Effector memory CD4-positive, alpha-beta T cell (primary cell): Measurements from ENCODE around the gene HOXD10.

Experiments used
- DNase-seq, 3 donors: peaks; one replicate each; pipeline ENCODE4 v3.0.0-alpha.2; 2020
- H3K27ac ChIP-seq: 2 replicates; pipeline ENCODE4 v1.7.0; 2013; ENCODE audit warnings: mild to moderate bottlenecking, low read length, moderate library complexity; ENCODE audit not compliant: insufficient read depth, poor library complexity, severe bottlenecking
- H3K27me3 ChIP-seq: replicated peaks from 2 replicates; pipeline ENCODE4 v1.7.0; 2013; ENCODE audit warnings: mild to moderate bottlenecking, low read length; ENCODE audit not compliant: insufficient read depth, control insufficient read depth, poor library complexity, severe bottlenecking
- H3K36me3 ChIP-seq: 2 replicates; pipeline ENCODE4 v1.7.0; 2013; ENCODE audit warnings: mild to moderate bottlenecking, low read length, moderate library complexity; ENCODE audit not compliant: control insufficient read depth, insufficient read depth
- H3K4me1 ChIP-seq: 2 replicates; pipeline ENCODE4 v1.7.0; 2013; ENCODE audit warnings: low read length, mild to moderate bottlenecking; ENCODE audit not compliant: control insufficient read depth, insufficient read depth, poor library complexity, severe bottlenecking
- H3K4me3 ChIP-seq: 2 replicates; pipeline ENCODE4 v1.7.0; 2013; ENCODE audit warnings: low read length, low read depth, mild to moderate bottlenecking; ENCODE audit not compliant: insufficient read depth, poor library complexity, severe bottlenecking
- H3K9me3 ChIP-seq: 2 replicates; pipeline ENCODE4 v1.7.0; 2013; ENCODE audit warnings: mild to moderate bottlenecking, low read length, moderate library complexity; ENCODE audit not compliant: control insufficient read depth
- total RNA-seq, 3 donors: gene quantifications; one replicate each; lab custom pipeline; 2026; lab: John Stamatoyannopoulos, UW

The HOXD10 gene
- total RNA-seq, result 0 reads per million in 3 donors

GRCh38 chr2:176115883-176116813 lies at the start of gene HOXD10:
Gene HOXD10, plus strand, starts transcription at chr2:176116778. Its CDS starts 56 bp downstream, at chr2:176116834.
- H3K36me3 ChIP-seq, result no peaks in the 10 kb centered on the region
- no peak for DNase-seq
- H3K27me3 ChIP-seq, result peaks cover 94% of the 10 kb centered on the region
- no peak within 1 kb of the TSS for H3K4me3 ChIP-seq
- no peaks in the 10 kb centered on the region for H3K9me3 ChIP-seq
- no peaks in the 10 kb centered on the region for H3K4me1 ChIP-seq
- H3K27ac ChIP-seq, result no peak within 1 kb of the TSS

GRCh38 chr2:176067589-176068418 lies 48.8 kb upstream of the HOXD10 start:
- Histone ChIP-seq H3K4me3 (no peak overlapping the region), H3K9me3 (no peaks in the 10 kb centered on the region), H3K27me3 (peaks cover 56% of the 10 kb centered on the region), H3K36me3 (no peaks in the 10 kb centered on the region), H3K27ac (no peak overlapping the region), H3K4me1 (peaks cover 4% of the 10 kb centered on the region)
- no peak for DNase-seq

- no peak for DNase-seq
- Histone ChIP-seq H3K27me3 (peaks cover 62% of the 10 kb centered on the region), H3K27ac (no peak overlapping the region), H3K9me3 (no peaks in the 10 kb centered on the region), H3K4me1 (peaks cover 4% of the 10 kb centered on the region), H3K4me3 (no peak overlapping the region), H3K36me3 (no peaks in the 10 kb centered on the region)
These were observed 48.2 kb upstream of the HOXD10 start for GRCh38 chr2:176068419-176068832.

- peaks cover 3% of the 10 kb centered on the region for H3K9me3 ChIP-seq
- no peaks in the 10 kb centered on the region for H3K36me3 ChIP-seq
- no peak overlapping the region for H3K27ac ChIP-seq
- H3K4me1 ChIP-seq, result peaks cover 4% of the 10 kb centered on the region
- H3K27me3 ChIP-seq, result peaks cover 87% of the 10 kb centered on the region
- DNase-seq, result no peak
- H3K4me3 ChIP-seq, result no peak overlapping the region
These were observed 45.0 kb upstream of the HOXD10 start for GRCh38 chr2:176071330-176072291.

DNA sequence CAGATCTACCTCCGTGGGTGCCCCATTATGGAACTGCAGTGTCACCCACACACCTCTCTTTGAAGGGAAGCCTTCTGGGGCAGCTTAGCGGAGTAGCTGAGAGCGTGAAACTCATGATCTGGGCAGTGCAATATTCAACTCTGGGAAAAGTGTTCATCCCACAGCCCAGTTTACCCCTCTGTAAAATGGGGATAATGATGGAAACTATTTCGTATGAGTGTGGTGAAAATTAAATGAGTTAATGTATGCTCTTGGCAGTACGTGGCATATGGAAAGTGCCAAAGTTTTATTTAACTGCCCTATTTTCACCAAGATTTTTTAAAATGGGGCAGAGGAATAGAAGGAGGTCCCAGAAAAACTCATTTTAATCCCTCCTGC lies 44.3 kb upstream of the HOXD10 start:
- Histone ChIP-seq H3K27ac (no peak overlapping the region), H3K4me1 (peaks cover under 1% of the 10 kb centered on the region), H3K9me3 (peaks cover 3% of the 10 kb centered on the region), H3K27me3 (peaks cover 84% of the 10 kb centered on the region), H3K4me3 (no peak overlapping the region), H3K36me3 (no peaks in the 10 kb centered on the region)
- DNase-seq, result no peak

DNA sequence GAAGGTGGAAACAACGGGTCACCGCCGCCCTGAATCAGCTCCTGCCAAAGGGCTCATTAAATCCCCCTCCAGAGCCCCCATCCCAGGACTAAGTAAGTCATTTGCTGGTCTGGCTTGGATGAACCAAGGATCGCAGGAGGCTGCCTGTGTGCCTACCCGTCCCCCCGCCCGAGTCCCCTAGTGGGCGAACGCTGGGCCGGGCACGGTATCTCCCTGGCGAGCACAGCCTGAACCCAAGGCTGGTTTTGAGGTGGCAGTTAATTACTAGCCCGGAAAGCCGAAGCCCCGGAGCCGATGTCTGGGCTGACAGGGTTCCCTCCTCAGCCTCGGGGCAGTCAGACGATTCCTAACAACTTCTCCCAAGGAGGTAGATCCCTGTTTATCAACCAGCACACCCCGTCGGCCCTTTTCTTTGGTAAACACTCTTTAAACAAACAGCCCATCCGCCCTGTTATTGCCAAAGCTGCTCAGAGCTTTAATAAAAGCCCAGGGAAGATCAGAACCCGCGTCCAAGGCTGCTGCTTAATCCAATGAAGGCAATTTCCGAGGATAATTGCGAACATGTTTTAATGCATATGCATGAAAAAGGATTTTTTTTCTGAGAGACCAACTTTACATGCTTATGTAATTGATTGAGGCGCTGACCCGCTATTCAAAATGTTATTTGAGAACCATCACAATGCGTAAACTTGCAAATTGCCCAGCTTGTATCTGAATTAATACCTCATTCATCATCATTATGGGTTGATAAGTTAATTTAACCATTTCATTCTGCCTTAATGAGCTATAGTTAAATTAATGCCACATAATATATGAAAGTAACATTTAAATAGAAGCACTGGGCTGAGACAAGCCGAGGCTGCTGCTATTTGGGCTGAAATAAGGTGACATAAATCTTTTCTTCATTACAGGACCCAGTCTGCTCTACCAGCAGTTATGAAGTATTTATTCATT lies 43.4 kb upstream of the HOXD10 start:
- H3K27me3 ChIP-seq, result peaks cover 79% of the 10 kb centered on the region
- no peak overlapping the region for H3K4me3 ChIP-seq
- peaks cover 3% of the 10 kb centered on the region for H3K9me3 ChIP-seq
- no peak for DNase-seq
- no peaks in the 10 kb centered on the region for H3K36me3 ChIP-seq
- no peak overlapping the region for H3K27ac ChIP-seq
- H3K4me1 ChIP-seq, result no peaks in the 10 kb centered on the region

DNA sequence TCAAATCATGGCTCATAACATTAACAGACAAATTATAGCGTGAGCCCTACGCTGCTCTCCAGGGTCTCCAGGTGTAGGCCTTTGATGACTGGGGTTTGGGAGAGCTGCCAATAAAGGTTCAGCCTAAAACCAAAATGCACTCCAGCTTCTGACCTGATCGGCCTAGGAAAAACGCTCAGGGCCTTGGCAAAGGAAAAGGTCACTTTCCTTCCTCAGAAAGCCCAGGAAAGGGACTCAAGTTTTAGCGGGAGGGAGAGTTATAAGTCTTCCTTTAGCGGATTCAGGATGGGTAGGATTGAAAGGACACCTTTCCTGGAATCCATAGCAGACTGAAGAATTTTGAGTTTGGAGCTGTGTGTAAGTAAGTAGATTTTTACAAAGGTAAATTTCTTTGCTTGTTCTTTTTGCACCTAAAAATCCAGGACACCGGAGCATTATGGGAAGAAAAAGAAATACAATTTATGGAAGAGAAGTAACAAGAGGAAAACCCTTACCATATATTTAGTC lies 41.6 kb upstream of the HOXD10 start:
- peaks cover 3% of the 10 kb centered on the region for H3K9me3 ChIP-seq
- H3K4me3 ChIP-seq, result no peak overlapping the region
- H3K27me3 ChIP-seq, result peaks cover 80% of the 10 kb centered on the region
- no peak for DNase-seq
- H3K36me3 ChIP-seq, result no peaks in the 10 kb centered on the region
- H3K27ac ChIP-seq, result no peak overlapping the region
- H3K4me1 ChIP-seq, result peaks cover 5% of the 10 kb centered on the region

DNA sequence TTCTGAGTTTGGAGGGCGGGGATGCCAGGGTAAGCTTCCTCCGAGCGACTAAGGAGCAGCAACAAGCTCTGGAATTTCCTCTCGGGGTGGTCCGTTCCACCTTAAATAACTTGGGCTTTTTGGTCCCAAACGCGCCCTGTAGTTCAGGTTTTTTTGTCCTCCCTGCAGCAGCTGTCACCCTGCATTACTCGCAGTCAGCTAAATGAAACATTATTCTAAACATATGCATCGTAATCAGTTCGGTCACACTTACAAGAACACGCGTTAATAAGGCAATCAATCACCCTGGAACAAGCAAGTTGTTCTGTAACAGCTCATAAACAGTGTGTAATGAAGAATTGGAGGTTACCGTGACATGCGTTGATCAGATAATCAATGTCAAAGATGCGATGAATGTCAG lies 41.1 kb upstream of the HOXD10 start:
- Histone ChIP-seq H3K27ac (no peak overlapping the region), H3K9me3 (peaks cover 3% of the 10 kb centered on the region), H3K4me3 (no peak overlapping the region), H3K36me3 (no peaks in the 10 kb centered on the region), H3K27me3 (peaks cover 78% of the 10 kb centered on the region), H3K4me1 (peaks cover 5% of the 10 kb centered on the region)
- DNase-seq, result no peak
